Astrocyte of the cerebellum (primary cell): ENCODE data around the gene AKT1S1.
"Not testable (repeated sequence)": the region's sequence is repeated elsewhere in the genome, so short reads cannot be mapped to it uniquely, and the experiment has no call there.

Experiments used
- DNase-seq: peaks from one replicate; pipeline ENCODE4 v3.0.0-alpha.2; 2011; ENCODE audit warnings: low read depth
- H3K4me3 ChIP-seq: 2 replicates; pipeline ENCODE4 v1.5.1; 2011; ENCODE audit warnings: mild to moderate bottlenecking, low read depth, low read length, moderate library complexity
- CTCF ChIP-seq: IDR thresholded peaks from 2 replicates; pipeline ENCODE4 v1.5.1; 2012; ENCODE audit warnings: low read length, low read depth, moderate library complexity, mild to moderate bottlenecking; ENCODE audit errors: missing control alignments
- in situ Hi-C: cut with HindIII; loops from 2 replicates; pipeline ENCODE4 v1.10.0; 2017; ENCODE audit warnings: low sequenced_read_pairs

The AKT1S1 gene

DNA sequence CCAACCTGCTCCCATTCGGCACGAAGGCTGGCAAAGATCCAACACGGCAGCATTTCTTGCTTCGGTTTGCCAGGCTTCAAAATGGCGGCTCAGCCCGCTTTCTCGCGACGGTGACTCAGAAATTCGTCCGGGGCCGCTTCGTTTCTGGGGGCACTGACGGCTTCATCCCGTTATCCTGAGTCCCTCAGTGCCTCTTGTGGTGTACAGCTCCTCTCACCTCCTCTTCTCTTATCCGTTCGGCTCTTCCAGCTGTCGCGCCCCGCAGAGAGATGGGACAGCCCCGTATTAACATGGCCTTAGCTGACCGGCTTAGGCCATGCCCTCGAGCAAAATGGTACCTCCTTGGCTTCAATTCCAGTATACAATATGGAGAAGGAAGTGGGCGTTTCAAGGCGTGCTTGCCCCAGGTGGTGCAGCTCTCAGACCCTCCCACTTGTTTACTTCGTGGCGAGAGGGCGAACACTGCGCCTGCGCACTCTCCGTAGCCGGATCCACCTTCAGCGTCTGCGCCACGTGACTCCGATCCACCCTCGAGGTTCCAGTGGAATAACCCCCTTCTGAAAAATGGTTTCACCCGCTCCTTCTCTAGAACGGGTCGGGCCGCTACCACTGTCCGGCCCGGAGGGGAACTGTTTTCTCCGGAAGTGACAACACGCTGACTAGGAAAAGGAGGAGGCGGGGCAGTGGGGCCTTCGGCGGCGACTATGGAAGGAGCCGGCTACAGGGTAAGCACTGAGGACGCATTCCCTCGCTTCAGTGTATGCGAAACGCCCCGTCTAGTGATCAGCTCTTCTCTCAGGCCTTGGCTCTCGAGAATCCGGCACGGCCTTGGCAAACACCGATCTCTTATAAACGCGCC is at the start of gene AKT1S1, which contains the start of gene TBC1D17:
Gene AKT1S1 (minus strand): TSS at position 336 of the 859 bp plus-strand sequence. CDS start 4,060 bp downstream, outside the sequence.
Gene TBC1D17 (plus strand): TSS at position 683 of the 859 bp plus-strand sequence. CDS start 22 bp downstream, at position 705.
- in situ Hi-C loops, result no loop called here
- peak within 1 kb of the TSS; percentile 73 for H3K4me3 ChIP-seq
- TF ChIP-seq CTCF, result no peak
- DNase-seq, result peak; percentile 100

GRCh38 chr19:49926515-49926914 is 49.4 kb upstream of the AKT1S1 start:
- H3K4me3 ChIP-seq, result no peak overlapping the region
- TF ChIP-seq CTCF, result no peak
- no peak for DNase-seq
- in situ Hi-C loops, result no loop called here

GRCh38 chr19:49925486-49925885 is 48.3 kb upstream of the AKT1S1 start:
- no peak for TF ChIP-seq CTCF
- no peak overlapping the region for H3K4me3 ChIP-seq
- DNase-seq, result no peak
- in situ Hi-C loops, result no loop called here

GRCh38 chr19:49924881-49925210 is 47.7 kb upstream of the AKT1S1 start:
- H3K4me3 ChIP-seq, DNase-seq, in situ Hi-C loops: not testable (repeated sequence)

DNA sequence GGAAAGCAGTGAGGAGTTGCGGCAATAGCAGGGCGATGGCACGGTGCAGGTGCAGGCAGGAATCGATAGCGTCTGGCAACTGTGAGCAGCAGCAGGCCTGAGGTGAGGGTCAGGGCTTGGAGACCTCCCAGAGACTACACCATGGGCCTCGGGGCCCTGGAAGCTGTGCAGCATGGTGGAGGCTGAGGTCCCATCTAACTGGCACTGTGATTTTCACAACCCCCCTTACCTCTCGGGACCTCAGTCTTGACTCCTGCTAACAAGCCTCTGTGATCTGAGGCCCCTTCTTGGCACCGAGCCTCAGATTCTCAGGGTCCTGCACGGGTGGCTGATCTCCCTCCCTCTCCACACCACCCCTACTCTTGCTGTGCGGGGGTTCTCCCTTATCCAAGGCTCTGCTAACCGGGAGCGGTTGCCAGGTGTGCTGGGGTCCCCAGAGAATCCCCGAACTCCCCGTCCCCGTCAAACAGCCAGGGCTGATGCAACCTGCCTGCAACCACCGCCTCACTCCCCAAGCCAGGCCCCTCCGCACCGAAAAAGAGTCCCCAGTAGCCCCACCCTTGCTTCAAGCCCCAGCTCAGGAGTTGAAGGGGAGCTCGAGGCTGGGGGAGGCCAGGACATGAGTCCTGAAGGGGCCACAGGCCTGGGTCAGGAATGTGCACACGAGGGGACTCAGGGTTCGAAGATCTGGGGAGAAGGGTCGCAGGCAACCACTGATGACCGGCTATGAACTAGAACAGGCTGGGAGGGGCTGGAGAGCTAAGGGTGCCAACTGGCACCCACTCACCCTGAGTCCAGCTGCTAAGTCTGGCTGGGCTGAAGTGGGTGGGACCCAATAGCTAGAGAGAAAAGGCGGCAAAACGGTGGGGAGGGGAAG is 47.1 kb upstream of the AKT1S1 start:
- DNase-seq, result no peak
- in situ Hi-C loops, result no loop called here
- H3K4me3 ChIP-seq, result no peak overlapping the region
- no peak for TF ChIP-seq CTCF

DNA sequence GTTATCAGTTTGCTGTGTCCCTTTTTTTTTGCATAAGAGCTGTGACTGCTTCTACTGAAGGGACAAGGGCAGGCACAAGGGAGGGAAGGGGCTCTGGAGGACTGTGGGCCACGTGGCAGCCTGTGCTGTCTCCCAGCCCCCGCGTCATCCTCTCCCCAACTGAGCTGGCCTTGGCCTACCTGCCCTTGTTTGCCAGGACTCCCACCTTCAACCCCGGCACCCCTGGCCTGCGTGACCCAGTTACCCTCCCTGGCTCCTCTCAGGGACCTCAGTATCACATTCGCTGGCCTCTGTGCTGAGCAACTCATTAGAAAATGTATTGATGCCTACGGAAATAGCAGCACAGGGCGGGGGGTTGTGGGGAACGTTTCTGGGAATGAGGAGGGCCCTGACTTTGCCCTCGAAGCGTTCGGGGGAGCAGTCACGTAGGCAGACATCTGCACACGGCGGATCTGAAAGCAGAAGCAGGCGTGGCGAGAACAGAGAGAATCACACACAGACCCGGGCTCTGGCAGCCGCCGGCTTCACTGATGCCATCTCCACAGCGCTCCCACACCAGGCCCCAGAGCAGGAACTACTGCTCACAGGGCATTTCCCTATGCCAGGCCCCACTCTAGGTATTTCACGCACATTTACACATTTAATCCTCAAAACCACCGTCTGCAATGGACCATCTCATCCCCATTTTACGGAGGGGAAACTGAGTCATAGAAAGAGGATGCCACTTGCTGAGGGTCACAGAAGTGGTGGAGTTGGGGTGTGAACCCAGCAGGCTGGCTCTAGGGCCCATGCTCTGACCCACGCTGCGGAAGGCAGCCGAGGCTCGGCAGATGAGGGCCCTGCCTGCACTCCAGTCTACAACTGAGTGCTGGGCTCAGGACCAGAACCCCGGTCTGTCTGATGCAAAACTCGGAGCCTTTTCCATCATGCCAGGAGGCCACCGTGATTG is 46.2 kb upstream of the AKT1S1 start:
- in situ Hi-C loops, result no loop called here
- no peak overlapping the region for H3K4me3 ChIP-seq
- no peak for TF ChIP-seq CTCF
- no peak for DNase-seq
